ENCODE measurements around the gene MVB12A. TPM values are rescaled to one million over a fixed set of nuclear protein-coding genes. Genes with fewer than 3 reads are reported as not detected.

The MVB12A gene
- total and polyA plus RNA-seq, 9 of the 15 experiments (the other 6 are each of a cell fraction or from before 2014, with no cell fraction given) = 1.2 to 46.2 (median 22.4) TPM

DNA sequence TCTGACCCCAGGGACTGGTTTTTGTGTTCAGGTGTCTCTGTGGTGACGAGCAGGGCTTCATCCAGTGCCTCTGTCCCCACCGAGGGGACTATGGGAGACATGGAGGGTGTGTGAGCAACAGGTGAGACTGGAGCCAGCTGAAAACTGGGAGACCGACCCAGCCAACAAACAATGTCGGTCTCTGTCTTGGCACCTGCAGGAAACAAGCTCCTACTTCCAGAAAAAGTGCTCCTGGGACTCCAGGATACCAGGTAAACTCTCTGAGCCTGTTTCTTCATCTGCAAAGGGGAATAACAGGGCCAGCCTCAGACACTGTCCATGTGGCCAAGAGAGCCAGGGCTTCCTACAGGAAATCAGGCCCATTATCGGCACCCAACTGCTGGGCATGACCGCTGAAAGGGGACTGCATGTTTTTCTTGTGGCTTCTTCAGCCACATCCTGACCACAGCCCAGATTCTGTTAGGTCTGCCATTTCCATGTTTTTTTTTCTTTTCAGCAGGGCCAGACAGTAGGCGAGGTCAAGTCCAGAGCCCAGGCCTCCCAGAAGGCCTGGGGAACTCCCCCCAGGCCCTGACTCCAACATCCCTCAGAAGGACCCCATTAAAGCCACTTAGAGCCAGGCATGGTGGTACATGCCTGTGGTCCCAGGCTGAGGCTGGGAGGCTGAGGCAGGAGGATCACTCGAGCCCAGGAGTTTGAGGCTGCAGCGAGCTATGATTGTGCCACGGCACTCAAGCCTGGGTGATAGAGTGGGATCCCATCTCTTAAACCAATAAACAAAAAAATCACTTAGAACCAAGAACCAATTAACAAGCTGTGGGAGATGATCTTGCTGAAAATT is 13.6 kb upstream of the MVB12A start:
- peaks cover 64% of the 10 kb centered on the region for H3K79me2 ChIP-seq (ENCODE audit: control insufficient read depth, insufficient read depth, low read length)
- TF ChIP-seq KLF10 (CRISPR knock-in tag; IDR thresholded peaks at IDR 0.05) = no peak
- peak; percentile 34 for TF ChIP-seq L3MBTL2 (IDR thresholded peaks at IDR 0.05)
- TF ChIP-seq MTF1 (CRISPR knock-in tag; IDR thresholded peaks at IDR 0.05; ENCODE audit: borderline replicate concordance) = no peak
- TF ChIP-seq ZNF551 (CRISPR knock-in tag; IDR thresholded peaks at IDR 0.05) = no peak
- no peak for TF ChIP-seq CC2D1A (IDR thresholded peaks at IDR 0.05)
- TF ChIP-seq ZC3H8 (IDR thresholded peaks at IDR 0.05) = no peak
- TF ChIP-seq ZNF589 (CRISPR knock-in tag; IDR thresholded peaks at IDR 0.05; ENCODE audit: low read depth) = no peak
- TF ChIP-seq, protein P1, sequence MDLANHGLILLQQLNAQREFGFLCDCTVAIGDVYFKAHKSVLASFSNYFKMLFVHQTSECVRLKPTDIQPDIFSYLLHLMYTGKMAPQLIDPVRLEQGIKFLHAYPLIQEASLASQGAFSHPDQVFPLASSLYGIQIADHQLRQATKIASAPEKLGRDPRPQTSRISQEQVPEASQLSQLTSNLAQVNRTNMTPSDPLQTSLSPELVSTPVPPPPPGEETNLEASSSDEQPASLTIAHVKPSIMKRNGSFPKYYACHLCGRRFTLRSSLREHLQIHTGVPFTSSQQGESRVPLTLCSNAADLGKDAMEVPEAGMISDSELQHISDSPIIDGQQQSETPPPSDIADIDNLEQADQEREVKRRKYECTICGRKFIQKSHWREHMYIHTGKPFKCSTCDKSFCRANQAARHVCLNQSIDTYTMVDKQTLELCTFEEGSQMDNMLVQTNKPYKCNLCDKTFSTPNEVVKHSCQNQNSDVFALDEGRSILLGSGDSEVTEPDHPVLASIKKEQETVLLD (IDR thresholded peaks at IDR 0.05) = no peak
- TF ChIP-seq ZFX (CRISPR knock-in tag; IDR thresholded peaks at IDR 0.05) = peak; percentile 44; the same call in 1 of the 2 replicates

More for the DNA sequence above, 13.6 kb upstream of the MVB12A start:
- in situ Hi-C loops (cut with MboI) (no loop called here), intact Hi-C loops (cut with micrococcal nuclease) (no loop called here)
- peak overlapping the region; percentile 78 to 93 for H3K9ac ChIP-seq (ENCODE audit: insufficient read depth in 1 of 2, low read depth in 2 of 2, low read length in 2 of 2)
- H3K27ac ChIP-seq (ENCODE audit: extremely low read depth, low read depth, low read length) = peak overlapping the region; percentile 69
- ATAC-seq = peak; percentile 25
- no peaks in the 10 kb centered on the region for H3K9me1 ChIP-seq (ENCODE audit: control insufficient read depth, insufficient read depth, low read length)
- H3K4me2 ChIP-seq (ENCODE audit: insufficient read depth, low read length) = peak overlapping the region; percentile 92
- DNase-seq (ENCODE audit: extremely low read depth in 1 of 4, low spot score in 3 of 4) = peak in 3 of 4 experiments; percentile 41 to 49 (median 48)
- H3K9me3 ChIP-seq (replicated peaks; ENCODE audit: control insufficient read depth, insufficient read depth, low read depth, low read length) = no peaks in the 10 kb centered on the region
- H4K20me1 ChIP-seq (replicated peaks; ENCODE audit: control insufficient read depth, insufficient read depth, low read length) = 0 out of 2 replicates have a peak, but pooled peaks cover 3% of the 10 kb centered on the region
- peak; percentile 63 for FAIRE-seq
- peaks cover 12 to 33% of the 10 kb centered on the region in 2 experiments; a peak in 4 of 5 replicates for H3K4me1 ChIP-seq (replicated peaks in 1 of 2; ENCODE audit: control insufficient read depth in 2 of 2, insufficient read depth in 2 of 2, low read length in 2 of 2)
- ChIA-PET CTCF (ENCODE audit: low intra/inter-chr PET ratio) (no interaction called here), POLR2A (interaction anchor here (0.5 to 2.4 kb wide), 9 partner anchors 10 to 363 kb away, joined by 3 to 20 read pairs (median 4); partner anchors contain the start of genes CCDC194 and MVB12A)
- H3K4me3 ChIP-seq = peak overlapping the region; percentile 53
- peak overlapping the region; percentile 81 for H2AFZ ChIP-seq (ENCODE audit: low read depth, low read length)
- H3K27me3 ChIP-seq (ENCODE audit: control insufficient read depth in 2 of 2, insufficient read depth in 2 of 2, low read length in 2 of 2) = no peaks in the 10 kb centered on the region
- 8% methylated on average over 10 of the region's 10 CpGs for whole genome bisulfite sequencing (ENCODE audit: insufficient coverage, low coverage, missing lambda C conversion rate)
- H3K36me3 ChIP-seq (ENCODE audit: control insufficient read depth, insufficient read depth, low read length) = peaks cover 19% of the 10 kb centered on the region; the same call in 2 of the 3 replicates
- TSS peak; percentile 84 for BruUV-seq (replicated peaks)
